SIG-M5 treated with dmso at 0.1 percent for 504 hours (cell line): ENCODE measurements around the gene TSPAN7.
A peak's percentile ranks its signal among the peaks of the same experiment; 100 is the strongest.

Experiments
- DNase-seq: peaks from one replicate; lab custom pipeline; 2025; ENCODE audit not compliant: unreplicated experiment; lab: John Stamatoyannopoulos, UW

The TSPAN7 gene

GRCh38 chrX:38594434-38594833, 33.1 kb downstream of the TSPAN7 start:
- DNase-seq, result no peak

GRCh38 chrX:38595801-38596200, 34.5 kb downstream of the TSPAN7 start:
- no peak for DNase-seq

- no peak for DNase-seq
These were observed 35.6 kb downstream of the TSPAN7 start for GRCh38 chrX:38596939-38597338.

- DNase-seq, result no peak
These were observed 38.7 kb downstream of the TSPAN7 start for GRCh38 chrX:38599796-38600755.

- no peak for DNase-seq
These were observed 40.5 kb downstream of the TSPAN7 start for GRCh38 chrX:38601866-38602265.

- DNase-seq, result no peak
These were observed 45.5 kb downstream of the TSPAN7 start for GRCh38 chrX:38606821-38607220.

- DNase-seq, result no peak
These were observed 46.6 kb downstream of the TSPAN7 start for GRCh38 chrX:38607976-38608375.

- DNase-seq, result no peak
These were observed 49.5 kb downstream of the TSPAN7 start for GRCh38 chrX:38610849-38611248.

GRCh38 chrX:38612281-38612680, 50.9 kb downstream of the TSPAN7 start:
- DNase-seq, result no peak

- no peak for DNase-seq
These were observed 53.1 kb downstream of the TSPAN7 start for GRCh38 chrX:38614485-38614884.

- DNase-seq, result no peak
These were observed 55.6 kb downstream of the TSPAN7 start for GRCh38 chrX:38616904-38617303.

- DNase-seq, result peak; percentile 0
These were observed 56.8 kb downstream of the TSPAN7 start for GRCh38 chrX:38618180-38618579.

- no peak for DNase-seq
These were observed 59.3 kb downstream of the TSPAN7 start for GRCh38 chrX:38620623-38621022.

GRCh38 chrX:38626296-38626695, 65.0 kb downstream of the TSPAN7 start:
- no peak for DNase-seq

GRCh38 chrX:38627683-38628082, 66.3 kb downstream of the TSPAN7 start:
- DNase-seq, result peak; percentile 47

- DNase-seq, result no peak
These were observed 67.2 kb downstream of the TSPAN7 start for GRCh38 chrX:38628587-38628986.

- no peak for DNase-seq
These were observed 71.2 kb downstream of the TSPAN7 start for GRCh38 chrX:38632516-38632915.

GRCh38 chrX:38634665-38635064, 73.3 kb downstream of the TSPAN7 start:
- no peak for DNase-seq

- no peak for DNase-seq
These were observed 75.8 kb downstream of the TSPAN7 start for GRCh38 chrX:38636949-38637819.

- no peak for DNase-seq
These were observed 77.7 kb downstream of the TSPAN7 start for GRCh38 chrX:38638952-38639529.

GRCh38 chrX:38639730-38640129, 78.4 kb downstream of the TSPAN7 start:
- no peak for DNase-seq
